OCI-LY7 (cell line): ENCODE results near the gene SIGLEC5. TPM values are rescaled to one million over a fixed set of nuclear protein-coding genes. Genes with fewer than 3 reads are reported as not detected.

ENCODE experiments used
- BruUV-seq: library from RNA; stranded (reverse); fragments of 400-500 nt; replicated peaks from 2 replicates; lab custom pipeline; 2021; lab: Mats Ljungman, UMichigan
- CTCF ChIA-PET: fragments of 300-600 bp; sonication (Branson Sonifier 250); formaldehyde crosslinking; loops from one replicate; lab custom pipeline; 2022; ENCODE audit warnings: antibody characterized with exemption; ENCODE audit not compliant: unreplicated experiment; lab: Charles Lee
- POLR2A ChIA-PET: fragments of 300-600 bp; sonication (Branson Sonifier 250); formaldehyde crosslinking; loops from one replicate; lab custom pipeline; 2022; ENCODE audit warnings: antibody characterized with exemption; lab: Charles Lee
- DNase-seq: peaks from one replicate; pipeline ENCODE4 v3.0.0-alpha.2; 2015; ENCODE audit warnings: low spot score
- H2AFZ ChIP-seq: fragments of 200-600 bp; sonication (generic), shearing (Covaris generic); 2 replicates; pipeline ENCODE4 v1.6.1; 2014; ENCODE audit warnings: mild to moderate bottlenecking, antibody characterized with exemption, low read length, moderate library complexity
- H3K27ac ChIP-seq: fragments of 200-600 bp; sonication (generic); 2 replicates; pipeline ENCODE4 v1.5.1; 2014; ENCODE audit warnings: mixed run types, low read depth, mild to moderate bottlenecking, moderate library complexity, low read length, inconsistent platforms; ENCODE audit not compliant: poor library complexity, severe bottlenecking
- H3K36me3 ChIP-seq: fragments of 200-600 bp; sonication (generic); 2 replicates; pipeline ENCODE4 v1.6.1; 2014; ENCODE audit warnings: mild to moderate bottlenecking, antibody characterized with exemption, low read length, moderate library complexity, mixed read lengths; ENCODE audit not compliant: insufficient read depth
- H3K4me1 ChIP-seq: fragments of 200-600 bp; sonication (generic); 2 replicates; pipeline ENCODE4 v1.5.1; 2014; ENCODE audit warnings: mild to moderate bottlenecking, low read length; ENCODE audit not compliant: insufficient read depth, poor library complexity, severe bottlenecking
- H3K4me2 ChIP-seq: fragments of 200-600 bp; sonication (generic); 2 replicates; pipeline ENCODE4 v1.6.1; 2014; ENCODE audit warnings: mild to moderate bottlenecking, low read length
- H3K4me3 ChIP-seq: fragments of 200-600 bp; sonication (generic); 2 replicates; pipeline ENCODE4 v1.5.1; 2014; ENCODE audit warnings: mild to moderate bottlenecking, low read depth, low read length; ENCODE audit not compliant: poor library complexity, severe bottlenecking
- H3K79me2 ChIP-seq: fragments of 200-600 bp; sonication (generic); 2 replicates; pipeline ENCODE4 v1.6.1; 2016; ENCODE audit warnings: low read depth, mild to moderate bottlenecking, low read length, moderate library complexity, mixed read lengths; ENCODE audit not compliant: insufficient read depth
- H3K9me2 ChIP-seq: fragments of 200-600 bp; sonication (generic); 2 replicates; pipeline ENCODE4 v1.6.1; 2016; ENCODE audit warnings: mild to moderate bottlenecking, low read length, mixed read lengths; ENCODE audit not compliant: insufficient read depth
- H3K9me3 ChIP-seq: fragments of 200-600 bp; sonication (generic); 2 replicates; pipeline ENCODE4 v1.6.1; 2014; ENCODE audit warnings: mild to moderate bottlenecking, mixed run types, low read length, mixed read lengths
- H4K20me1 ChIP-seq: fragments of 200-600 bp; sonication (generic); 2 replicates; pipeline ENCODE4 v1.6.1; 2014; ENCODE audit warnings: mild to moderate bottlenecking, antibody characterized with exemption, low read length, moderate library complexity, mixed read lengths; ENCODE audit not compliant: insufficient read depth
- EZH2phosphoT487 ChIP-seq: fragments of 200-600 bp; sonication (generic); IDR thresholded peaks from 2 replicates; pipeline ENCODE4 v1.6.1; 2018; ENCODE audit warnings: low read depth, borderline replicate concordance, mild to moderate bottlenecking, mixed run types, antibody characterized with exemption, low read length, moderate library complexity, mixed read lengths
- intact Hi-C: fragments of 100-400 bp; cut with micrococcal nuclease; formaldehyde crosslinking; loops from one replicate; pipeline ENCODE4 v1.10.0; 2022; ENCODE audit not compliant: unreplicated experiment
- total RNA-seq, 2 experiments: library from RNA; depleted of rRNA in 1 of 2; stranded (reverse); fragments of >200 nt in 1 of 2; shearing (Covaris generic) in 1 of 2; gene quantifications; 2 replicates each; pipeline ENCODE4 v1.2.3, GENCODE V29; 2014 to 2022
- TF ChIP-seq, protein P1 (sequence below): fragments of 200-600 bp; sonication (generic); conservative IDR thresholded peaks from 2 replicates; pipeline ENCODE4 v1.5.1; 2014; ENCODE audit warnings: mild to moderate bottlenecking, antibody characterized with exemption, low read length, moderate library complexity, mixed read lengths

SIGLEC5 gene
- total RNA-seq, 2 experiments from 2014 or later = not detected

DNA sequence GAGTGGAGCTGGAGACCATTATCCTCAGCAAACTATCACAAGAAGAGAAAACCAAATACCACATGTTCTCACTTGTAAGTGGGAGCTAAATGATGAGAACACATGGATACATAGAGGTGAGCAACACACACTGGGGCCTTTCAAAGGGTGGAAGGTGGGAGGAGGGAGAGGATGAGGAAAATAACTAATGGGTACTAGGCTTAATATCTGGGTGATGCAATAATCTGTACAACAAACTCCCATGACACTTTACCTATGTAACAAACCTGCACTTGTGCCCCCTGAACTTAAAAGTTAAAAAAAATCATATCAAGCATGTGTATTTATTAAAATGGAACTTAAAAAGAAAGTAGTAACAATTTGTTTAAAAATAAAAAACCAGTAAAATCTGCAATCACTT, 11.4 kb upstream of the SIGLEC5 start:
- Histone ChIP-seq H3K27ac (no peak overlapping the region), H3K9me3 (0 out of 2 replicates have a peak, but pooled peaks cover 5% of the 10 kb centered on the region), H3K4me3 (no peak overlapping the region), H4K20me1 (no peaks in the 10 kb centered on the region), H3K79me2 (no peaks in the 10 kb centered on the region), H3K4me1 (peaks cover 9% of the 10 kb centered on the region), H3K36me3 (no peaks in the 10 kb centered on the region), H2AFZ (no peak overlapping the region), H3K4me2 (no peak overlapping the region), H3K9me2 (no peaks in the 10 kb centered on the region)
- TF ChIP-seq, protein P1, sequence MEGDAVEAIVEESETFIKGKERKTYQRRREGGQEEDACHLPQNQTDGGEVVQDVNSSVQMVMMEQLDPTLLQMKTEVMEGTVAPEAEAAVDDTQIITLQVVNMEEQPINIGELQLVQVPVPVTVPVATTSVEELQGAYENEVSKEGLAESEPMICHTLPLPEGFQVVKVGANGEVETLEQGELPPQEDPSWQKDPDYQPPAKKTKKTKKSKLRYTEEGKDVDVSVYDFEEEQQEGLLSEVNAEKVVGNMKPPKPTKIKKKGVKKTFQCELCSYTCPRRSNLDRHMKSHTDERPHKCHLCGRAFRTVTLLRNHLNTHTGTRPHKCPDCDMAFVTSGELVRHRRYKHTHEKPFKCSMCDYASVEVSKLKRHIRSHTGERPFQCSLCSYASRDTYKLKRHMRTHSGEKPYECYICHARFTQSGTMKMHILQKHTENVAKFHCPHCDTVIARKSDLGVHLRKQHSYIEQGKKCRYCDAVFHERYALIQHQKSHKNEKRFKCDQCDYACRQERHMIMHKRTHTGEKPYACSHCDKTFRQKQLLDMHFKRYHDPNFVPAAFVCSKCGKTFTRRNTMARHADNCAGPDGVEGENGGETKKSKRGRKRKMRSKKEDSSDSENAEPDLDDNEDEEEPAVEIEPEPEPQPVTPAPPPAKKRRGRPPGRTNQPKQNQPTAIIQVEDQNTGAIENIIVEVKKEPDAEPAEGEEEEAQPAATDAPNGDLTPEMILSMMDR = no peak
- TF ChIP-seq EZH2phosphoT487 = no peak
- intact Hi-C loops = no loop called here
- DNase-seq = no peak
- no TSS peak for BruUV-seq
- ChIA-PET POLR2A (no interaction called here), CTCF (no interaction called here)

- intact Hi-C loops = no loop called here
- H3K9me2 ChIP-seq = no peaks in the 10 kb centered on the region
- H3K4me2 ChIP-seq = no peak overlapping the region
- H3K27ac ChIP-seq = no peak overlapping the region
- DNase-seq = no peak
- no TSS peak for BruUV-seq
- ChIA-PET CTCF (no interaction called here), POLR2A (no interaction called here)
- no peak overlapping the region for H3K4me3 ChIP-seq
- H3K79me2 ChIP-seq = no peaks in the 10 kb centered on the region
- no peaks in the 10 kb centered on the region for H4K20me1 ChIP-seq
- no peak overlapping the region for H2AFZ ChIP-seq
- H3K36me3 ChIP-seq = no peaks in the 10 kb centered on the region
- H3K4me1 ChIP-seq = peaks cover 9% of the 10 kb centered on the region
- TF ChIP-seq, protein P1 = no peak
- no peak for TF ChIP-seq EZH2phosphoT487
- 0 out of 2 replicates have a peak, but pooled peaks cover 5% of the 10 kb centered on the region for H3K9me3 ChIP-seq
Observed at GRCh38 chr19:51640386-51640785, 10.2 kb upstream of the SIGLEC5 start.

- H3K9me3 ChIP-seq = 0 out of 2 replicates have a peak, but pooled peaks cover 5% of the 10 kb centered on the region
- peaks cover 6% of the 10 kb centered on the region for H3K4me1 ChIP-seq
- no peak overlapping the region for H2AFZ ChIP-seq
- ChIA-PET CTCF (no interaction called here), POLR2A (no interaction called here)
- H3K4me3 ChIP-seq = no peak overlapping the region
- H4K20me1 ChIP-seq = no peaks in the 10 kb centered on the region
- no TSS peak for BruUV-seq
- no peak for DNase-seq
- intact Hi-C loops = no loop called here
- no peaks in the 10 kb centered on the region for H3K79me2 ChIP-seq
- TF ChIP-seq, protein P1 = no peak
- H3K27ac ChIP-seq = no peak overlapping the region
- no peaks in the 10 kb centered on the region for H3K9me2 ChIP-seq
- H3K36me3 ChIP-seq = no peaks in the 10 kb centered on the region
- H3K4me2 ChIP-seq = no peak overlapping the region
Observed at GRCh38 chr19:51639916-51640315, 9.7 kb upstream of the SIGLEC5 start.
